GM12878 (cell line): ENCODE measurements around the gene SLC5A6.
"Not testable (repeated sequence)": the region's sequence is repeated elsewhere in the genome, so short reads cannot be mapped to it uniquely, and the experiment has no call there.

ENCODE experiments used
- CBX3 ChIP-seq: fragments of 200-600 bp; sonication (generic); IDR thresholded peaks from 2 replicates; pipeline ENCODE4 v1.6.1; 2016; ENCODE audit warnings: low read depth, borderline replicate concordance
- CBX5 ChIP-seq: sonication (generic); IDR thresholded peaks from 2 replicates; pipeline ENCODE4 v1.6.1; 2016; ENCODE audit warnings: low read depth, moderate library complexity, mild to moderate bottlenecking, inconsistent platforms
- NRF1 ChIP-seq: conservative IDR thresholded peaks from 2 replicates; pipeline ENCODE4 v1.6.1; 2011; ENCODE audit warnings: mild to moderate bottlenecking, low read depth, low read length, improper control_type of control experiment
- POLR2A ChIP-seq: IDR thresholded peaks from 2 replicates; pipeline ENCODE4 v1.6.1; 2011; ENCODE audit warnings: low read depth, mild to moderate bottlenecking, low read length
- POLR2AphosphoS5 ChIP-seq: IDR thresholded peaks from 2 replicates; pipeline ENCODE4 v1.6.1; 2011; ENCODE audit warnings: mild to moderate bottlenecking, low read length, inconsistent platforms
- TAF1 ChIP-seq: IDR thresholded peaks from 2 replicates; pipeline ENCODE4 v1.6.1; 2011; ENCODE audit warnings: mild to moderate bottlenecking, low read depth, low read length, borderline replicate concordance
- ZZZ3 ChIP-seq: IDR thresholded peaks from 2 replicates; pipeline ENCODE4 v1.6.1; 2011; ENCODE audit warnings: low read depth; ENCODE audit not compliant: control insufficient read depth, insufficient read length
- TF ChIP-seq, protein P1 (sequence below): fragments of 450-650 bp; formaldehyde crosslinking; IDR thresholded peaks from 2 replicates; pipeline ENCODE4 v1.4.0; 2022; ENCODE audit warnings: mild to moderate bottlenecking, moderate library complexity
- TF ChIP-seq, protein P2 (sequence below): IDR thresholded peaks from 2 replicates; pipeline ENCODE4 v1.6.1; 2012; ENCODE audit warnings: low read depth, low read length, improper control_type of control experiment
- TF ChIP-seq, protein P3 (sequence below): IDR thresholded peaks from 2 replicates; pipeline ENCODE4 v1.6.1; 2011; ENCODE audit warnings: borderline replicate concordance, low read depth, mild to moderate bottlenecking, moderate library complexity, mixed read lengths, low read length; ENCODE audit not compliant: insufficient read depth; ENCODE audit errors: extremely low read length
- TF ChIP-seq, protein P4 (sequence below), 3 experiments: IDR thresholded peaks in 2 of 3; conservative IDR thresholded peaks in 1 of 3; 2 replicates each; pipeline ENCODE4 v1.5.1; 2011; ENCODE audit warnings: low read depth in 3 of 3, low read length in 3 of 3, mild to moderate bottlenecking in 3 of 3, control low read depth in 2 of 3, moderate library complexity in 2 of 3, inconsistent platforms in 1 of 3, mixed read lengths in 1 of 3; ENCODE audit not compliant: control insufficient read depth in 2 of 3, insufficient read depth in 1 of 3; ENCODE audit errors: extremely low read depth in 1 of 3
- TF ChIP-seq, protein P5 (sequence below): fragments of 150-350 bp; IDR thresholded peaks from 2 replicates; pipeline ENCODE4 v1.6.1; 2014; ENCODE audit warnings: mild to moderate bottlenecking, low read depth, low read length

DNA sequence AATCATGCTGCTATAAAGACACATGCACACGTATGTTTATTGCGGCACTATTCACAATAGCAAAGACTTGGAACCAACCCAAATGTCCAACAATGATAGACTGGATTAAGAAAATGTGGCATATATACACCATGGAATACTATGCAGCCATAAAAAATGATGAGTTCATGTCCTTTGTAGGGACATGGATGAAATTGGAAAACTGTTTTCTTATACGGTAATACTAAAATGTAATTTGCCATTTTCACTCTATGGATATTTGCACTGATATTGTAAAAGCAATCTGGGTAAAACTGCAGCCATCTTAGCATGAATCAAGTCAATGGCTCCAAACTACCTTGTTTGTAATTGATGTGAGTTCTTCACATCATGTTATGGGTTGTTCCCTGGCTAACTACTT, 16.3 kb downstream of the SLC5A6 start:
- TF ChIP-seq POLR2A, TAF1, ZZZ3, CBX5, CBX3, POLR2AphosphoS5, NRF1: not testable (repeated sequence)
- TF ChIP-seq, protein P1, sequence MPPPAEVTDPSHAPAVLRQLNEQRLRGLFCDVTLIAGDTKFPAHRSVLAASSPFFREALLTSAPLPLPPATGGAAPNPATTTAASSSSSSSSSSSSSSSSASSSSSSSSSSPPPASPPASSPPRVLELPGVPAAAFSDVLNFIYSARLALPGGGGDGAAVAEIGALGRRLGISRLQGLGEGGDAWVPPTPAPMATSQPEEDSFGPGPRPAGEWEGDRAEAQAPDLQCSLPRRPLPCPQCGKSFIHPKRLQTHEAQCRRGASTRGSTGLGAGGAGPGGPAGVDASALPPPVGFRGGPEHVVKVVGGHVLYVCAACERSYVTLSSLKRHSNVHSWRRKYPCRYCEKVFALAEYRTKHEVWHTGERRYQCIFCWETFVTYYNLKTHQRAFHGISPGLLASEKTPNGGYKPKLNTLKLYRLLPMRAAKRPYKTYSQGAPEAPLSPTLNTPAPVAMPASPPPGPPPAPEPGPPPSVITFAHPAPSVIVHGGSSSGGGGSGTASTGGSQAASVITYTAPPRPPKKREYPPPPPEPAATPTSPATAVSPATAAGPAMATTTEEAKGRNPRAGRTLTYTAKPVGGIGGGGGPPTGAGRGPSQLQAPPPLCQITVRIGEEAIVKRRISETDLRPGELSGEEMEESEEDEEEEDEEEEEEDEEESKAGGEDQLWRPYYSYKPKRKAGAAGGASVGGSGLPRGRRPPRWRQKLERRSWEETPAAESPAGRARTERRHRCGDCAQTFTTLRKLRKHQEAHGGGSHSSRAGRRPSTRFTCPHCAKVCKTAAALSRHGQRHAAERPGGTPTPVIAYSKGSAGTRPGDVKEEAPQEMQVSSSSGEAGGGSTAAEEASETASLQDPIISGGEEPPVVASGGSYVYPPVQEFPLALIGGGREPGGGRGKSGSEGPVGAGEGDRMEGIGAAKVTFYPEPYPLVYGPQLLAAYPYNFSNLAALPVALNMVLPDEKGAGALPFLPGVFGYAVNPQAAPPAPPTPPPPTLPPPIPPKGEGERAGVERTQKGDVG (CRISPR knock-in tag): not testable (repeated sequence)
- TF ChIP-seq, protein P2, sequence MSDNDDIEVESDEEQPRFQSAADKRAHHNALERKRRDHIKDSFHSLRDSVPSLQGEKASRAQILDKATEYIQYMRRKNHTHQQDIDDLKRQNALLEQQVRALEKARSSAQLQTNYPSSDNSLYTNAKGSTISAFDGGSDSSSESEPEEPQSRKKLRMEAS: not testable (repeated sequence)
- TF ChIP-seq, protein P3, sequence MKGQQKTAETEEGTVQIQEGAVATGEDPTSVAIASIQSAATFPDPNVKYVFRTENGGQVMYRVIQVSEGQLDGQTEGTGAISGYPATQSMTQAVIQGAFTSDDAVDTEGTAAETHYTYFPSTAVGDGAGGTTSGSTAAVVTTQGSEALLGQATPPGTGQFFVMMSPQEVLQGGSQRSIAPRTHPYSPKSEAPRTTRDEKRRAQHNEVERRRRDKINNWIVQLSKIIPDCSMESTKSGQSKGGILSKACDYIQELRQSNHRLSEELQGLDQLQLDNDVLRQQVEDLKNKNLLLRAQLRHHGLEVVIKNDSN: not testable (repeated sequence)
- TF ChIP-seq, protein P4, sequence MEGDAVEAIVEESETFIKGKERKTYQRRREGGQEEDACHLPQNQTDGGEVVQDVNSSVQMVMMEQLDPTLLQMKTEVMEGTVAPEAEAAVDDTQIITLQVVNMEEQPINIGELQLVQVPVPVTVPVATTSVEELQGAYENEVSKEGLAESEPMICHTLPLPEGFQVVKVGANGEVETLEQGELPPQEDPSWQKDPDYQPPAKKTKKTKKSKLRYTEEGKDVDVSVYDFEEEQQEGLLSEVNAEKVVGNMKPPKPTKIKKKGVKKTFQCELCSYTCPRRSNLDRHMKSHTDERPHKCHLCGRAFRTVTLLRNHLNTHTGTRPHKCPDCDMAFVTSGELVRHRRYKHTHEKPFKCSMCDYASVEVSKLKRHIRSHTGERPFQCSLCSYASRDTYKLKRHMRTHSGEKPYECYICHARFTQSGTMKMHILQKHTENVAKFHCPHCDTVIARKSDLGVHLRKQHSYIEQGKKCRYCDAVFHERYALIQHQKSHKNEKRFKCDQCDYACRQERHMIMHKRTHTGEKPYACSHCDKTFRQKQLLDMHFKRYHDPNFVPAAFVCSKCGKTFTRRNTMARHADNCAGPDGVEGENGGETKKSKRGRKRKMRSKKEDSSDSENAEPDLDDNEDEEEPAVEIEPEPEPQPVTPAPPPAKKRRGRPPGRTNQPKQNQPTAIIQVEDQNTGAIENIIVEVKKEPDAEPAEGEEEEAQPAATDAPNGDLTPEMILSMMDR (IDR thresholded peaks at IDR 0.05 in 2 of 3, conservative IDR thresholded peaks at IDR 0.05 in 1 of 3; ENCODE audit: control insufficient read depth in 2 of 3, extremely low read depth in 1 of 3, insufficient read depth in 1 of 3, low read depth in 3 of 3, low read length in 3 of 3): not testable (repeated sequence)
- TF ChIP-seq, protein P5, sequence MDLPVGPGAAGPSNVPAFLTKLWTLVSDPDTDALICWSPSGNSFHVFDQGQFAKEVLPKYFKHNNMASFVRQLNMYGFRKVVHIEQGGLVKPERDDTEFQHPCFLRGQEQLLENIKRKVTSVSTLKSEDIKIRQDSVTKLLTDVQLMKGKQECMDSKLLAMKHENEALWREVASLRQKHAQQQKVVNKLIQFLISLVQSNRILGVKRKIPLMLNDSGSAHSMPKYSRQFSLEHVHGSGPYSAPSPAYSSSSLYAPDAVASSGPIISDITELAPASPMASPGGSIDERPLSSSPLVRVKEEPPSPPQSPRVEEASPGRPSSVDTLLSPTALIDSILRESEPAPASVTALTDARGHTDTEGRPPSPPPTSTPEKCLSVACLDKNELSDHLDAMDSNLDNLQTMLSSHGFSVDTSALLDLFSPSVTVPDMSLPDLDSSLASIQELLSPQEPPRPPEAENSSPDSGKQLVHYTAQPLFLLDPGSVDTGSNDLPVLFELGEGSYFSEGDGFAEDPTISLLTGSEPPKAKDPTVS: not testable (repeated sequence)
